HepG2 (cell line): ENCODE results near the gene ITCH. TPM values are rescaled to one million over a fixed set of nuclear protein-coding genes. Genes with fewer than 3 reads are reported as not detected.
A peak's percentile ranks its signal among the peaks of the same experiment; 100 is the strongest.

Experiments used
- BCLAF1 ChIP-seq: fragments of 450-650 bp; IDR thresholded peaks from 2 replicates; pipeline ENCODE4 v1.6.1; 2017; ENCODE audit warnings: mild to moderate bottlenecking
- CEBPG ChIP-seq: IDR thresholded peaks from 2 replicates; pipeline ENCODE4 v1.6.1; 2016
- GMEB1 ChIP-seq: sonication (generic); formaldehyde crosslinking; IDR thresholded peaks from 2 replicates; pipeline ENCODE4 v1.5.1; 2020; ENCODE audit warnings: missing genetic modification reagents, mild to moderate bottlenecking, borderline replicate concordance
- IKZF1 ChIP-seq: fragments of 450-650 bp; IDR thresholded peaks from 2 replicates; pipeline ENCODE4 v1.7.1; 2016
- ISL2 ChIP-seq: sonication (generic); formaldehyde crosslinking; IDR thresholded peaks from 2 replicates; pipeline ENCODE4 v1.5.0; 2020; ENCODE audit warnings: missing genetic modification reagents
- ISX ChIP-seq: sonication (generic); formaldehyde crosslinking; conservative IDR thresholded peaks from 2 replicates; pipeline ENCODE4 v1.5.0; 2020; ENCODE audit warnings: missing genetic modification reagents
- KMT2B ChIP-seq: IDR thresholded peaks from 2 replicates; pipeline ENCODE4 v1.6.1; 2016; ENCODE audit warnings: missing genetic modification reagents, missing compliant biosample characterization
- RCOR2 ChIP-seq: IDR thresholded peaks from 2 replicates; pipeline ENCODE4 v1.6.1; 2016; ENCODE audit warnings: missing biosample characterization, missing genetic modification reagents
- RFXAP ChIP-seq: sonication (generic); formaldehyde crosslinking; IDR thresholded peaks from 2 replicates; pipeline ENCODE4 v1.4.0; 2020; ENCODE audit warnings: missing genetic modification reagents, borderline replicate concordance
- ZMYM3 ChIP-seq: sonication (generic); formaldehyde crosslinking; IDR thresholded peaks from 2 replicates; pipeline ENCODE4 v1.5.1; 2020; ENCODE audit warnings: mild to moderate bottlenecking, missing genetic modification reagents
- ZNF503 ChIP-seq: sonication (generic); formaldehyde crosslinking; IDR thresholded peaks from 2 replicates; pipeline ENCODE4 v1.4.0; 2020; ENCODE audit warnings: missing genetic modification reagents
- ZNF629 ChIP-seq: sonication (generic); formaldehyde crosslinking; conservative IDR thresholded peaks from 2 replicates; pipeline ENCODE4 v1.5.0; 2020; ENCODE audit warnings: missing genetic modification reagents
- ZNF770 ChIP-seq: sonication (generic); formaldehyde crosslinking; IDR thresholded peaks from 2 replicates; pipeline ENCODE4 v1.5.0; 2020; ENCODE audit warnings: mild to moderate bottlenecking, missing genetic modification reagents
- polyA plus RNA-seq, 8 experiments: library from polyadenylated mRNA; depleted of rRNA in 3 of 8; stranded (reverse) in 7 of 8; unstranded in 1 of 8; fragments of >200 nt; fragmentation: Illumina TruSeq in 4 of 8; extraction: Trizol in 4 of 8; gene quantifications; 2 replicates each; pipeline versions ENCODE4 v1.2.1 to v1.2.3, GENCODE V29; 2011 to 2016; ENCODE audit warnings: low read depth in 4 of 8, missing spikeins in 1 of 8, mixed read lengths in 1 of 8; ENCODE audit not compliant: insufficient read depth in 1 of 8
- total RNA-seq, 5 experiments: library from RNA; depleted of rRNA; stranded (reverse); fragments of >200 nt; fragmentation: Illumina TruSeq; extraction: Trizol; gene quantifications; 2 replicates each; pipeline ENCODE4 v1.2.3, GENCODE V29; 2016; ENCODE audit warnings: low read depth in 1 of 5
- TF ChIP-seq, protein P1 (sequence below): sonication (generic); formaldehyde crosslinking; IDR thresholded peaks from 2 replicates; pipeline ENCODE4 v1.5.0; 2020; ENCODE audit warnings: mild to moderate bottlenecking, missing genetic modification reagents
- TF ChIP-seq, protein P2 (sequence below): sonication (generic); formaldehyde crosslinking; IDR thresholded peaks from 2 replicates; pipeline ENCODE4 v1.4.0; 2020; ENCODE audit warnings: low read depth, mild to moderate bottlenecking, missing genetic modification reagents
- TF ChIP-seq, protein P3 (sequence below): IDR thresholded peaks from 2 replicates; pipeline ENCODE4 v1.6.1; 2016; ENCODE audit warnings: low read depth, borderline replicate concordance

Gene ITCH
- total and polyA plus RNA-seq, 2 of the 13 experiments (the other 11 are each of a cell fraction or from before 2014, with no cell fraction given) = 20.5 to 112 TPM

DNA sequence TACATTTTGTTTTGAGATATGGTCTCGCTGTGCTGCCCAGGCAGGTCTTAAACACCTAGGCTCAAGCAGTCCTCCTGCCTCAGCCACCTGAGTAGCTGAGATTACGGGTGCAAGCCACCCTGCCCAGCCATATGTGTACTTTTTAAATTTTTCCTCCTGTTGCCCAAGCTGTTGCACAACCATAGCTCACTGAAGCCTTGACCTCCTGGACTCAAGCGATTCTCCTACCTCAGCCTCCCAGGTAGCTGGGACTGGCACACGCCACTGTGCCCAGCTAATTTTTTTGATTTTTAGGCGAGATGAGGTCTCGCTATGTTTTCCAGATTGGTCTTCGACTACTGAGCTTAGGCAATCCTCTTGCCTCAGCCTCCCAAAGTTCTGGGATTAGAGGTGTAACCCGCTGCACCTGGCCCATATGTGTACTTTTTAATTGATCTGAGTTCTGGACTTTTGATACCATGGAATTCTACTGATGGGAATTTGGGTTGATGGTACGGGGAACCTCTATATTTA is 44.9 kb downstream of the ITCH start (continued):
- TF ChIP-seq BCLAF1 (no peak), ISL2 (CRISPR knock-in tag) (peak; percentile 95), GMEB1 (peak; percentile 47; the same call in 1 of the 2 replicates), IKZF1 (no peak), KMT2B (CRISPR knock-in tag) (peak; percentile 73; the same call in 1 of the 2 replicates), RFXAP (CRISPR knock-in tag) (peak; percentile 91; the same call in 1 of the 2 replicates), ZMYM3 (CRISPR knock-in tag) (peak; percentile 99), ISX (CRISPR knock-in tag) (peak; percentile 65; the same call in 1 of the 2 replicates), ZNF770 (CRISPR knock-in tag) (peak; percentile 99), ZNF629 (CRISPR knock-in tag) (peak; percentile 80), RCOR2 (CRISPR knock-in tag) (peak; percentile 99), CEBPG (CRISPR knock-in tag) (peak; percentile 100), ZNF503 (CRISPR knock-in tag) (peak; percentile 96)
- TF ChIP-seq, protein P1, sequence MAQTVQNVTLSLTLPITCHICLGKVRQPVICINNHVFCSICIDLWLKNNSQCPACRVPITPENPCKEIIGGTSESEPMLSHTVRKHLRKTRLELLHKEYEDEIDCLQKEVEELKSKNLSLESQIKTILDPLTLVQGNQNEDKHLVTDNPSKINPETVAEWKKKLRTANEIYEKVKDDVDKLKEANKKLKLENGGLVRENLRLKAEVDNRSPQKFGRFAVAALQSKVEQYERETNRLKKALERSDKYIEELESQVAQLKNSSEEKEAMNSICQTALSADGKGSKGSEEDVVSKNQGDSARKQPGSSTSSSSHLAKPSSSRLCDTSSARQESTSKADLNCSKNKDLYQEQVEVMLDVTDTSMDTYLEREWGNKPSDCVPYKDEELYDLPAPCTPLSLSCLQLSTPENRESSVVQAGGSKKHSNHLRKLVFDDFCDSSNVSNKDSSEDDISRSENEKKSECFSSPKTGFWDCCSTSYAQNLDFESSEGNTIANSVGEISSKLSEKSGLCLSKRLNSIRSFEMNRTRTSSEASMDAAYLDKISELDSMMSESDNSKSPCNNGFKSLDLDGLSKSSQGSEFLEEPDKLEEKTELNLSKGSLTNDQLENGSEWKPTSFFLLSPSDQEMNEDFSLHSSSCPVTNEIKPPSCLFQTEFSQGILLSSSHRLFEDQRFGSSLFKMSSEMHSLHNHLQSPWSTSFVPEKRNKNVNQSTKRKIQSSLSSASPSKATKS = no peak
- TF ChIP-seq, protein P2, sequence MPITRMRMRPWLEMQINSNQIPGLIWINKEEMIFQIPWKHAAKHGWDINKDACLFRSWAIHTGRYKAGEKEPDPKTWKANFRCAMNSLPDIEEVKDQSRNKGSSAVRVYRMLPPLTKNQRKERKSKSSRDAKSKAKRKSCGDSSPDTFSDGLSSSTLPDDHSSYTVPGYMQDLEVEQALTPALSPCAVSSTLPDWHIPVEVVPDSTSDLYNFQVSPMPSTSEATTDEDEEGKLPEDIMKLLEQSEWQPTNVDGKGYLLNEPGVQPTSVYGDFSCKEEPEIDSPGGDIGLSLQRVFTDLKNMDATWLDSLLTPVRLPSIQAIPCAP = peak; percentile 76; the same call in 1 of the 2 replicates
- TF ChIP-seq, protein P3, sequence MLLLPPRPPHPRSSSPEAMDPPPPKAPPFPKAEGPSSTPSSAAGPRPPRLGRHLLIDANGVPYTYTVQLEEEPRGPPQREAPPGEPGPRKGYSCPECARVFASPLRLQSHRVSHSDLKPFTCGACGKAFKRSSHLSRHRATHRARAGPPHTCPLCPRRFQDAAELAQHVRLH (CRISPR knock-in tag) = peak; percentile 98
